Fibroblast of skin of back (primary cell): ENCODE measurements around the gene ZSCAN20.
"Not testable (repeated sequence)": the region's sequence is repeated elsewhere in the genome, so short reads cannot be mapped to it uniquely, and the experiment has no call there.

Experiments
- DNase-seq: peaks from one replicate; pipeline ENCODE4 v3.0.0-alpha.2; 2013

ZSCAN20 gene

GRCh38 chr1:33488624-33489023, 16.2 kb downstream of the ZSCAN20 start:
- DNase-seq: no peak

GRCh38 chr1:33494929-33495328, 22.5 kb downstream of the ZSCAN20 start:
- DNase-seq: no peak

GRCh38 chr1:33497410-33497809, 25.0 kb downstream of the ZSCAN20 start:
- DNase-seq: no peak

GRCh38 chr1:33500547-33500946, 28.1 kb downstream of the ZSCAN20 start:
- DNase-seq: no peak

GRCh38 chr1:33501309-33501708, 28.9 kb downstream of the ZSCAN20 start:
- no peak for DNase-seq

DNA sequence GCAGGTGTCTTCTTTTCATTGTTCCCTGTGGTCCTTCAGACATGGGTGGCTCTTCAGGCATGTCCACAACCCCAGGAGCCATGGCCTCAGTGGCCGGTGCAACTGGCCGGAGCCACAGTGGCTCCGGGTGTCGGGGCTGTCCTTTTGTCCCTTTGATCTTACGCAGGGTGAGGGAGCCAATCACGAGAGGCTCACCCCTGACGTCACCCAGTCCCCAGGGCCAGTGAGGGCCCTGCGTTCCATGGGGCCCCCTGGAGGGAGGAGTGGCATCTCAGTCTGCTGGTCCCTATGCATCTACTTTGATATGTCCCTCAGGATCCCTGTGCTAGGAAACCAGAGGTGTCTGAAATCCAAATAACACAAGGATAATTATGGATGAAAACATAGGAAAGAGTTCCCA, 29.3 kb downstream of the ZSCAN20 start:
- no peak for DNase-seq

GRCh38 chr1:33502726-33503125, 30.3 kb downstream of the ZSCAN20 start:
- DNase-seq: peak; percentile 61

- DNase-seq: no peak
Observed at GRCh38 chr1:33503506-33503905, 31.1 kb downstream of the ZSCAN20 start.

DNA sequence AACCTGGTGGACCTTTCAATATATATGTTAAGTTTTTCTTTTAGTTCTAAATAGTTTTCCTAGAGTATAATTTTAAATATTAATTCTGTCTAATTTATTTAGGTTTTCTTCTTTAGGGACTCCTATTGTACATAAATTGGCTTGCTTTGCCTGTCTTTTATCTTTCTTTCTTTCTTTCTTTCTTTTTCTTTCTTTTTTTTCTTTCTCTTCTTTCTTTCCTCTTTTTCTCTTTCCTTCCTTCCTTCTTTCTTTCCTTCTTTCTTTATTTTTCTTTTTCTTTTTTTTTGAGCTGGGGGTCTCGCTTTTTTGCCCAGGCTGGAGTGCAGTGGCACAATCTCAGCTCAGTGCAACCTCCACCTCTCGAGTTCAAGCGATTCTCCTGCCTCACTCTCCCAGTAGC, 35.2 kb downstream of the ZSCAN20 start:
- DNase-seq: no peak

GRCh38 chr1:33508151-33508550, 35.7 kb downstream of the ZSCAN20 start:
- DNase-seq: no peak

DNA sequence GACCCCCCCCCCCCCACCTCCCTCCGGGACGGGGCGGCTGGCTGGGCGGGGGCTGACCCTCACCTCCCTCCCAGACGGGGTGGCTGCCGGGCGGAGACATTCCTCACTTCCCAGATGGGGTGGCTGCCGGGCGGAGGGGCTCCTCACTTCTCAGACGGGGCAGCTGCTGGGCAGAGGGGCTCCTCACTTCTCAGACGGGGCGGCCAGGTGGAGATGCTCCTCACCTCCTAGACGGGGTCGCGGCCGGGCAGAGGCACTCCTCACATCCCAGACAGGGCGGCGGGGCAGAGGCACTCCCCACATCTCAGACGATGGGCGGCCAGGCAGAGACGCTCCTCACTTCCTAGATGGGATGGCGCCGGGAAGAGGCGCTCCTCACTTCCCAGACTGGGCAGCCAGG, 36.8 kb downstream of the ZSCAN20 start:
- DNase-seq: not testable (repeated sequence)

- DNase-seq: peak; percentile 19
Observed at GRCh38 chr1:33512226-33513011, 40.0 kb downstream of the ZSCAN20 start.

- DNase-seq: no peak
Observed at GRCh38 chr1:33515112-33515511, 42.7 kb downstream of the ZSCAN20 start.

- DNase-seq: no peak
Observed at GRCh38 chr1:33515607-33516006, 43.2 kb downstream of the ZSCAN20 start.

DNA sequence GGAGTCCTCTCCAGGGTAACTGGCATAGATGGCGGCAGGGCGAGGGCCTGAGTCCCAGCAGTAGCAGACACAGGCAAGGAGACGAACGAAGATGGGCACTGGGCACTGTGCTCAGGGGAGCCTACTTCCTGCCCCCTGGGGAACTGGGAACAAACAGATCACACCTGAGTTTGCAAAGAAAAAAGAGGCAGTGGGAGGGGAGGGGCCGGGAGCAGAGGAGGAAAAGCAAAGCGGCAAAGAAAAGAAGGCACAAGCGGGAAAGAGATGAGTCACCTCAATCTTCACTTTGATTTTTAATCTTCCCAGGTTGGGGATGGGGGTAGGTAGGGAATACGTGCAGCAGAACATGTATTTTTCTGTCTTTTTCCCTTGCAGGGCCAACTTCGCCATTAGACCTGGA, 44.0 kb downstream of the ZSCAN20 start:
- DNase-seq: no peak

GRCh38 chr1:33516891-33517567, 44.6 kb downstream of the ZSCAN20 start:
- no peak for DNase-seq

DNA sequence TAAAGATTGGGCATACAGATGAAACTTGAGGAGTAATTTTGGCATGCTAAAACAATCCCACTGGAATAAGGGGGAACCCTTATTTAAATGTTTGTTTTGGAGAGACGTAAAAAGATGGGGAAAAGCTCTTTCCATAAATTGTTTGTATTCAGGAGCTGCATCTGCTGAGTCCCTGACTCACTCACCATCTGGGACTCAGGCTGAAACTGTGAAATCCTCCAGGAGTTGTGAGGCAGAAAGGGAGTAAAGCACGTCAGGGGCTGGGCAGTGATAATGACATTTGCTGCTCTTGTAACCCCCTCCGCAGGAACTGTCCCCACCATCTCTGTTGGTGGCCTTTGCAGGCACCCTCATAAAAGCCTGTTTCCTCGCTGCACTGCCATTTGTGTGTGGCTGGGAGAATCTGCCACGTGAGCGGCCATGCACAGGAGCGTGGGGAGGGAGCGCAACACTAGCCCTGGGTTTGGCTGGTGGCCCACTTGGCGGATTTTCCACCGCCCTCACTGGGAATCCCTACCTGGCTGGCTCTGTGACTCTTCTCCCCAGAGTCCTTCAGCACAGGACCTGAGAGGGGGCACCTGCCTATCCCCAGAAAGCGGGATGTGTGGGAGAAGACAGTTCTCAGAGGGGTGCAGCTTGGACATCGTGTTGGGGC, 45.3 kb downstream of the ZSCAN20 start:
- DNase-seq: peak; percentile 6

DNA sequence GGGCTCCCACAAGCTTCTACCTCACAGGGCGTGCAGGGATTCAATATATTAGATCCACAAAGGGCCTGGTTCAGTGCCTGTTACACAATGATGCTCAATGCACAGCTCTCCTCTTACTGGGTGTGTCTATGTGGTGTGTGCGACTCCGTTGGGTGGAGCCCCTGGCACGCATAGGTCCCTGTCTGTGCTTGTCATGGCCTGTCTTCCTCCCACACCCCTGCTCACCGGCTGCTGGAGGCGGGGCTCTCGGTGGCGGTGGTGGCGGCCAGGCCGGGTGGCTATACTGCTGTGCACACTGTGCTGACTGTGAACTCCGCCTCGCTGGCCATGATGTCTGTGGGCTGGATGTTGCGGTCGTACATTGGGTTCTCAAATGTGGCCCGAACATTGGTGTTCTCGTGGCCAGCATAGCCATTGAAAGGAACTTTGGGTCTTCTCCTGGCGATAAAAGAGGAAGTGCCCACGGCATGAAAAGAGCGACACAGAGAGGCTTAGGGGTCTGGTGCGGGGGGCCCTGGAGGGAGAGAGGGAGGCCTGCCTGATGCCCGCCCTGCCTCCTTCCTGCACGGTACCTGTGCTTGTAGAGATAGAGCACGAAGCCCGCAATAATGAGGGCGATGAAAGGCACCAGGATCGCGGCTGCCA, 46.9 kb downstream of the ZSCAN20 start:
- no peak for DNase-seq

- DNase-seq: no peak
Observed at GRCh38 chr1:33524586-33524985, 52.1 kb downstream of the ZSCAN20 start.

DNA sequence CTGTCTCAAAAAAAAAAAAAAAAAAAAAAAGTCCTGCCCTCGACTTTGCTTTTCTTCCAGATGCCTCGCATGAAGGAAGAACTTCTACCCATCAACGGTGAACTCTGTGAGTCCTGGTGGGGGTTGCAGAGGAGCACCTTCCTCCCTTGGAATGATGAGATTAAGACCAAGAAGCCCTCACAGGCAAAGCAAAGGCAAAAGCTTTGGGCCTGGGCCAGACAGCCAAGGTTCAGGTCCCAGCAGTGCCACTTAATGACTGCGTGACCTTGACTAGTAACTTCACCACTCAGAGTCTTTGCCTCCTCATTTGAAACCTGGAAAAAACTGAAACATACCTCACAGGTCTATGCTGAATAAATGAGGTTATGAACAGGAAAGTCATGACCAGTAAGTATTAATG, 55.5 kb downstream of the ZSCAN20 start:
- DNase-seq: no peak

- no peak for DNase-seq
Observed at GRCh38 chr1:33529957-33530356, 57.5 kb downstream of the ZSCAN20 start.

- DNase-seq: no peak
Observed at GRCh38 chr1:33532250-33532649, 59.8 kb downstream of the ZSCAN20 start.

- no peak for DNase-seq
Observed at GRCh38 chr1:33532936-33533335, 60.5 kb downstream of the ZSCAN20 start.
